Measurements from ENCODE around the gene NXPH2.

DNA sequence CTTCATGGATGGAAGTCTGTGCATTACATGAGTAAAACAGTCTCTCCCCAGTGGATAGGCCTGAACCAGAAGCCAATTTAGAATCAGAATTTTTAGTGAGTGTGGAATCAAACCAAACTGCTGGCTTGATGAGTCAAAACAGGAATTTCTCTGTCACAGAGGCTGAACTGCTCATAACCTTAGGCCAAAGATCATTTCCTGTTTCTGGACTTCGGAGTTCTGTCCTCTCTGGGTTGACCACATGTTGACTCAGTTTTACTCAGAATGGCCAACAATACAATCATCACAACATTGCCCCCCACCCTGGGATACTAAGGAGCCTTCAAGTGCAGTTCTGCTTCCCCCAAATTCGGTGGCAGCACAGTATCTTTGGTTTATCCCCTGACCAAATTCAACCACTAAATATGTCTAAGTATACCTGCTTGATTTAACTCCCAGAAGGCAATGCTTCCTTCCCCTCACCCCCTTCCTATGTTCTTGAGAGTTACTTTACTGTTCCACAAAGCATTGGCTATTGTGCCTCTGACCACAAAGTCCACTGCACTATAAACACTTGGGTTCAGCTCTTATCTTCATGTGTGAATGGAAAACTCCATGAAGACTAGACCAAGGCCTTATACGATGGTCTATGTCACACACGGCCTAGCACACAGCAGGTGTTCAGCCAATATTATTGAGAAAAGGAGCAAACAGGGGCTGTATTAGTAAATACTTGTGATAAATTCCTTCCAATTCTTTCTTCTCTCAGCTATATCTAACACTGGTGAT, 67.8 kb downstream of the NXPH2 start:
- no peak for TF ChIP-seq CTCF (IDR thresholded peaks at IDR 0.05)
- TF ChIP-seq POLR2AphosphoS5 (IDR thresholded peaks at IDR 0.05): no peak
- no peak for TF ChIP-seq POLR2A (IDR thresholded peaks at IDR 0.05; ENCODE audit: low read depth)

Measured in esophagus muscularis mucosa (tissue), 3 donors.